ENCODE data around the gene EFS.

GRCh38 chr14:23307146-23307530 is 57.8 kb downstream of the EFS start:
- TF ChIP-seq, protein P1, sequence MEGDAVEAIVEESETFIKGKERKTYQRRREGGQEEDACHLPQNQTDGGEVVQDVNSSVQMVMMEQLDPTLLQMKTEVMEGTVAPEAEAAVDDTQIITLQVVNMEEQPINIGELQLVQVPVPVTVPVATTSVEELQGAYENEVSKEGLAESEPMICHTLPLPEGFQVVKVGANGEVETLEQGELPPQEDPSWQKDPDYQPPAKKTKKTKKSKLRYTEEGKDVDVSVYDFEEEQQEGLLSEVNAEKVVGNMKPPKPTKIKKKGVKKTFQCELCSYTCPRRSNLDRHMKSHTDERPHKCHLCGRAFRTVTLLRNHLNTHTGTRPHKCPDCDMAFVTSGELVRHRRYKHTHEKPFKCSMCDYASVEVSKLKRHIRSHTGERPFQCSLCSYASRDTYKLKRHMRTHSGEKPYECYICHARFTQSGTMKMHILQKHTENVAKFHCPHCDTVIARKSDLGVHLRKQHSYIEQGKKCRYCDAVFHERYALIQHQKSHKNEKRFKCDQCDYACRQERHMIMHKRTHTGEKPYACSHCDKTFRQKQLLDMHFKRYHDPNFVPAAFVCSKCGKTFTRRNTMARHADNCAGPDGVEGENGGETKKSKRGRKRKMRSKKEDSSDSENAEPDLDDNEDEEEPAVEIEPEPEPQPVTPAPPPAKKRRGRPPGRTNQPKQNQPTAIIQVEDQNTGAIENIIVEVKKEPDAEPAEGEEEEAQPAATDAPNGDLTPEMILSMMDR (IDR thresholded peaks at IDR 0.05 in 2 of 3, conservative IDR thresholded peaks at IDR 0.05 in 1 of 3; ENCODE audit: control insufficient read depth in 2 of 3, extremely low read depth in 1 of 3, insufficient read depth in 1 of 3, low read depth in 3 of 3, low read length in 3 of 3) = no peak
- no peak for TF ChIP-seq RELA (IDR thresholded peaks at IDR 0.05; ENCODE audit: borderline replicate concordance, partially characterized antibody)
